Measurements from ENCODE around the gene ALOX5AP.

ALOX5AP gene

GRCh38 chr13:30796631-30797601 lies 61.6 kb downstream of the ALOX5AP start:
- DNase-seq (ENCODE audit: low read depth in 2 of 2), result no peak

DNA sequence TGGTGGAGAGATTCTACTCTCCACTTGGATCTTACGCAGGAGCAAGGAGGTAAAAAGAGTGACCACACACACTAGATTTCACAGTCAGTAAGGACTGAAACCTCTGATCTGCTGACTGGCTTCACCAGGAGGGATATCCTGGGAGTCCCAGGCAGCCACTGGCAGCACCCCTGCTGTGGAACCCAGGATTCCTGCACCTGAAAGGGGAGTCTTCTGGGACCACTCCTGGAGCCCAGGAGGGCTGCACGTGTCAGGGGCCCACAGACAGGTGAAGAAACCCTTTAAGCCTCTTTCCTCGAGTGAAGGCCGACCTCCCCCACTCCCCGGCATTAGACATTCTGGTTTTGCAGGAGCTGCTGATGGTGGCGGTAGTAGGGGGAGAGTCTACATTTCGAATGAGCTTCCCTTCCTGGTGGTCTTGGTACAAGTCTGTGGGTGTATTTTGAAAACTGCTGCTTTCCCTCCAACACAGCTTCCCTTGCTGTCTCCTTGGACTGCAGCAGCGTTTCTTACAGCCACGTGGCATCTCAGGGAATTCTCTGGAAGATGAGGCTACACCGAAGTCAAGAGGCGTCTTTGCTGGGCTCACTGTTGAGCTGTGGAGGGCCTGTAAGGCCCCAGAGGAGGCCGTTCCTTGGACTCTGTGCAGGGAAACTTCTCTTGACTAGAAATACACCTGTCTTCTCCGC lies 62.6 kb downstream of the ALOX5AP start:
- DNase-seq (ENCODE audit: low read depth in 2 of 2), result no peak

DNA sequence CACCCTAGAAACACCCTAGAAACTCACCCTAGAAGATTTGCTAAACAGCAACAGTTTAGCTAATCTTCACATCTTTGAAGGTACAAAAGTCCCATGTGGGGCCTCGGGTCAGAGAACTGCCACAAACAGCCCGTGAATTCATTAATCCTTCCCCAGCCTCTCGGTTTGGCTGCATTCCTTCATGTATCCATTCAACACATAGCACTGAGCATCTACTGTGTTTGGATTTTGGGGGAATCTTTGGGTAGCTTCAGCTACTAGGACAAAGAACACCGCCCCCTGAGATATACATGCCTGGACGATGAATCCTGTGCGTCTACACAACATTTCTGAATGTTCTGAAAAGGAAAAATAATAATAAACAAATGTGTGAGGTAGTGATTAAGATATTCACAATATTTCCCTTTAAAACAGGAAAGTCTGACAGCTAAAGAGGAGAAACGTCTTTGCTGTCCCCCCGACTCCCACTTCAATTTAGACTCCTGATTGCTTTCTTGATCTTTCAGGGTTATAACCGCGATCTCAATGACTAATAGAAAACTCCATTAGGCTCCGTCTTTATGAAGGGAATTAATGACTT lies 63.5 kb downstream of the ALOX5AP start:
- DNase-seq (ENCODE audit: low read depth in 2 of 2), result no peak

DNA sequence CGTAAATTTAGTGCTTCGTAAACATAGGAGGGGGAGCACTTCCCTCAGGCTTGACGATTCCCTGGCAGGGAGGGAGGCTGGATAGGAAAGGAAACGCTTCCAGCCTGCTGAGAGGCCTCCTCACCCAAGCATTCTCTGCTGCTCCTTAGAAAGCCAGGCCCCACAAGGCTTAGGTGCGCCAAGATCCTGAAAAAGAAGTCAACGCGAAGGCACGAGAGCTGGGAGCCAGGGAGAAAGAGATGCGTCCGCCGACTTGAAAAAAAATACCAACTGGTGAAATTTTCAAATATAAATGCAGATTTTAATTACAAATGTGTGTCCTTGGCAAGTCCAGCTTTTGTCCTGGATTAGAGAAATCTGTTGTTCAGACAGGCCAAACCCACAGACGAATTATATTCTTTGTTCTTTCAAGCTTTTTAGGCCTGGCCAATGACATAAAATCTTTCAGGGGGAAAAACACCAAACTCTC lies 64.0 kb downstream of the ALOX5AP start:
- DNase-seq (ENCODE audit: low read depth in 2 of 2), result no peak

- DNase-seq (ENCODE audit: low read depth in 2 of 2), result no peak
These were observed 64.8 kb downstream of the ALOX5AP start for GRCh38 chr13:30800107-30800506.

- no peak for DNase-seq (ENCODE audit: low read depth in 2 of 2)
These were observed 67.2 kb downstream of the ALOX5AP start for GRCh38 chr13:30802501-30802900.

- DNase-seq (ENCODE audit: low read depth in 2 of 2), result peak; percentile 71 to 79
These were observed 67.7 kb downstream of the ALOX5AP start for GRCh38 chr13:30802953-30803478.

GRCh38 chr13:30803749-30804148 lies 68.4 kb downstream of the ALOX5AP start:
- no peak for DNase-seq (ENCODE audit: low read depth in 2 of 2)

GRCh38 chr13:30804474-30804873 lies 69.1 kb downstream of the ALOX5AP start:
- no peak for DNase-seq (ENCODE audit: low read depth in 2 of 2)

GRCh38 chr13:30805132-30805537 lies 69.8 kb downstream of the ALOX5AP start:
- no peak for DNase-seq (ENCODE audit: low read depth in 2 of 2)

DNA sequence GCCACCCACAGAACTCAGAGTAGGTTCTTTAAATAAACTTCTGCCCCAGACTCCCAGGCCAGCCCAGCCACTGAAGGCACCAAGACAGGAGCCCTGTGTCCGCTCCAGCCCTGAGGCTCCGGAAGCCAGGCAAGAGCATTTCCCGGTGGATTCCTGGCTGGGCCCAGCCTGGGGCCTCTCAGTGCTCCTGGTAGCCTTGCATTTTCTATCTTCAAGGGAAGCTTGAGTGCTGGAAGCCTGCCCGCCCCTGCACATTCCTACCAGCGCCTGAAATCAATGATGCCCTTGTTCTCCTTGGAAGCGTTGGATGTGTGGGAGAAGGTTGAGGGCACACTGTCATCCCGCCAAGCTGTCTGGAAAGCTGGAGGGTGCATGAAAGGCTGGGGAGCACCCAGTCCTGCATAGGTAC lies 70.3 kb downstream of the ALOX5AP start:
- no peak for DNase-seq (ENCODE audit: low read depth in 2 of 2)

GRCh38 chr13:30806784-30807183 lies 71.4 kb downstream of the ALOX5AP start:
- no peak for DNase-seq (ENCODE audit: low read depth in 2 of 2)

DNA sequence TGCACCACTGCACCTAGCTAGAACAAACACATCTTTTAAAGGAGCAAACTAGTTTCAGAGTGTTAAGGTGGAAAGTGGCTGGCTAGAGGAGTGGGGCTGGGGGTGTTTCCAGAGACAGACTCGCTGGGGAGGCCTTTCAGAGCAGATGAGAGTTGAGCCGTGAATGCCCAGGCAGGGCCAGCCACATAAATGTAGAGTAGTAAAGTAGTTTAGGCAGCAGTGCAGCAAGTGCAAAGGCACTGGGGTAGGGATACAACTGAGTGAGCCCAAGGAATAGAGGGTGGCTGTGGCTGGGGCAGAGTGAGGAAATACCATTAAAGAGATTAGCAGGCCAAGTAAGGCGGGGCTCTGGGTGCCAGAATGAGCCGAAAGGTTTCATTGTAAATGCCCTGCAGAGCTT lies 72.0 kb downstream of the ALOX5AP start:
- no peak for DNase-seq (ENCODE audit: low read depth in 2 of 2)

DNA sequence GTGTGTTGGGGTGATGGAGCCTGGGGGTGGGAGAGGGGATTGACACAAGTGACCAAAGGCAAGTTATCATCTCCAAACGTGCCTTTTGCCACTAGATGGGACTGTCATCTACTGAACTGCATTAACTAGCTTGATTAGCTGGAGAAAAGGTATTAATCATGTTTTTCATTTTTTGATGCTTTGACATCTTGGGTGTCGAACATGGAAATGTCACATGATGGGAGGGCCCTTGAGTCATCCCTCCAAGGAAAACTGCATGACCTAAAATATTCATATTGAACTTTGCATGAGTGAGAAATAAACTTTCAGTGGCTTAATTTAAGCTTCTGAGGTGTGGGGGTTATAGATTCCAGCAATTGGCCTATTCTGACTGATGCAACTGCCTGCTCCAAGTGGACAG lies 73.3 kb downstream of the ALOX5AP start:
- DNase-seq (ENCODE audit: low read depth in 2 of 2), result no peak

GRCh38 chr13:30809787-30810186 lies 74.4 kb downstream of the ALOX5AP start:
- no peak for DNase-seq (ENCODE audit: low read depth in 2 of 2)

DNA sequence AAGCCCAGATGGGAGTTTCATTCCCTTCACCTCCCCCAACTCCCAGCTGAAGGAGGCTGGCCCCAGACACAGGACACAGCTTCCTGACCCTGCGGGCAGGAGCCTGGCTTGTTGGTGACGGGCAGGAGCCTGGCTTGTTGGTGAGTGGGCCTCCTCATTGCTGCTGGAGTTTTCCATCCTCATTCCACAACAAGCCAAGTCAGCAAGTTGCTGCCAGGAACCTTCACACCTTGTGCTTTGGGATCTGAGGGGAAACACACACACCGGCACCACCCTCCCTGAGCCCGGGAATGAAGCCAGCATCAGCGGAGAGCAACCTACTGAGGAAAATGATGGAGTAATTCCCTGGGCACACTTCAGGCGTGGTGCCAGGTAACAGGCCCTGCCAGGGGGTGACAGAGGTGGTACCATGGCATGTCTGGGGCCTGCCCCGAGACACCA lies 74.9 kb downstream of the ALOX5AP start:
- no peak for DNase-seq (ENCODE audit: low read depth in 2 of 2)

GRCh38 chr13:30810801-30811200 lies 75.5 kb downstream of the ALOX5AP start:
- DNase-seq (ENCODE audit: low read depth in 2 of 2), result no peak
